Brain microvascular endothelial cell (primary cell): ENCODE results near the gene TEC.

ENCODE experiments used
- DNase-seq: peaks from one replicate; pipeline ENCODE4 v3.0.0-alpha.2; 2020
- H3K27ac ChIP-seq: fragments of 250-450 bp; sonication (Bioruptor Pico); 2 replicates; pipeline ENCODE4 v1.5.1; 2020; ENCODE audit warnings: mild to moderate bottlenecking, moderate library complexity
- H3K27me3 ChIP-seq: fragments of 250-450 bp; sonication (Bioruptor Pico); replicated peaks from 2 replicates; pipeline ENCODE4 v1.5.1; 2020; ENCODE audit warnings: mild to moderate bottlenecking
- H3K36me3 ChIP-seq: fragments of 250-450 bp; sonication (Bioruptor Pico); replicated peaks from 2 replicates; pipeline ENCODE4 v1.5.1; 2020; ENCODE audit warnings: mild to moderate bottlenecking
- H3K4me3 ChIP-seq: 2 replicates; pipeline ENCODE4 v1.5.1; 2011; ENCODE audit warnings: low read depth, mild to moderate bottlenecking, control low read depth, low read length, moderate library complexity
- CTCF ChIP-seq: IDR thresholded peaks from 2 replicates; pipeline ENCODE4 v1.5.1; 2011; ENCODE audit warnings: low read depth, mild to moderate bottlenecking, moderate library complexity, low read length, control low read depth, inconsistent platforms; ENCODE audit errors: missing control alignments
- in situ Hi-C: cut with HindIII; loops from 2 replicates; pipeline ENCODE4 v1.10.0; 2017; ENCODE audit warnings: low sequenced_read_pairs, low pct_ligation_motif_present

TEC gene

GRCh38 chr4:48156423-48156822 lies 113.2 kb downstream of the TEC start:
- Histone ChIP-seq H3K4me3 (no peak overlapping the region), H3K27ac (no peak overlapping the region), H3K36me3 (no peaks in the 10 kb centered on the region), H3K27me3 (no peaks in the 10 kb centered on the region)
- in situ Hi-C loops, result no loop called here
- DNase-seq, result no peak
- no peak for TF ChIP-seq CTCF

GRCh38 chr4:48153791-48154550 lies 115.7 kb downstream of the TEC start:
- no peak for TF ChIP-seq CTCF
- no peak overlapping the region for H3K27ac ChIP-seq
- H3K27me3 ChIP-seq, result no peaks in the 10 kb centered on the region
- no peak for DNase-seq
- H3K4me3 ChIP-seq, result no peak overlapping the region
- H3K36me3 ChIP-seq, result no peaks in the 10 kb centered on the region
- in situ Hi-C loops, result no loop called here

GRCh38 chr4:48152259-48152658 lies 117.4 kb downstream of the TEC start:
- TF ChIP-seq CTCF, result no peak
- Histone ChIP-seq H3K36me3 (no peaks in the 10 kb centered on the region), H3K27me3 (no peaks in the 10 kb centered on the region), H3K4me3 (no peak overlapping the region), H3K27ac (no peak overlapping the region)
- in situ Hi-C loops, result no loop called here
- DNase-seq, result no peak

- Histone ChIP-seq H3K27me3 (no peaks in the 10 kb centered on the region), H3K27ac (no peak overlapping the region), H3K36me3 (no peaks in the 10 kb centered on the region), H3K4me3 (no peak overlapping the region)
- TF ChIP-seq CTCF, result no peak
- no peak for DNase-seq
- in situ Hi-C loops, result no loop called here
These were observed 119.7 kb downstream of the TEC start for GRCh38 chr4:48149827-48150370.

- Histone ChIP-seq H3K27me3 (no peaks in the 10 kb centered on the region), H3K27ac (no peak overlapping the region), H3K36me3 (no peaks in the 10 kb centered on the region), H3K4me3 (no peak overlapping the region)
- no peak for DNase-seq
- in situ Hi-C loops, result no loop called here
- no peak for TF ChIP-seq CTCF
These were observed 122.0 kb downstream of the TEC start for GRCh38 chr4:48147621-48148020.

GRCh38 chr4:48141048-48141447 lies 128.6 kb downstream of the TEC start:
- no peak for DNase-seq
- in situ Hi-C loops, result no loop called here

More at GRCh38 chr4:48141048-48141447, 128.6 kb downstream of the TEC start:
- Histone ChIP-seq H3K27me3 (no peaks in the 10 kb centered on the region), H3K4me3 (no peak overlapping the region), H3K27ac (no peak overlapping the region), H3K36me3 (no peaks in the 10 kb centered on the region)
- peak; percentile 19 for TF ChIP-seq CTCF
